Ovary (tissue), 3 donors: ENCODE results near the gene VPS13C.

ENCODE experiments used
- CTCF ChIP-seq, 3 donors: fragments of 450-650 bp in 2 of 3; fragments of 200-600 bp in 1 of 3; IDR thresholded peaks; one replicate each; pipeline versions ENCODE4 v1.5.1 to v1.8.0; 2016 to 2022; ENCODE audit warnings: antibody characterized with exemption in 3 of 3, mild to moderate bottlenecking in 1 of 3
- EP300 ChIP-seq: sonication (generic); formaldehyde crosslinking; IDR thresholded peaks from one replicate; pipeline ENCODE4 v1.6.1; 2017; ENCODE audit warnings: antibody characterized with exemption
- POLR2A ChIP-seq: fragments of 450-650 bp; IDR thresholded peaks from one replicate; pipeline ENCODE4 v1.6.1; 2017; ENCODE audit warnings: antibody characterized with exemption, mild to moderate bottlenecking, moderate library complexity
- donor health status: DM: no; HTN: no; CAD: no.

GRCh38 chr15:62083194-62084154 lies 23.2 kb upstream of the VPS13C start:
- no peak for TF ChIP-seq CTCF (IDR thresholded peaks at IDR 0.05)
- no peak for TF ChIP-seq POLR2A
- TF ChIP-seq EP300: no peak
